Right lobe of liver (tissue), 6 donors: Measurements from ENCODE around the gene RBM10. TPM values are rescaled to one million over a fixed set of nuclear protein-coding genes. Genes with fewer than 3 reads are reported as not detected.
A peak's percentile ranks its signal among the peaks of the same experiment; 100 is the strongest.

Experiments
- ATAC-seq, 4 donors: fragments of 200-7000 bp; cut with Tn5 transposase; one replicate each; pipeline ENCODE4 v1.9.1; 2020; ENCODE audit warnings: mild to moderate bottlenecking in 4 of 4, moderate library complexity in 4 of 4
- DNase-seq, 3 donors: peaks; one replicate each; pipeline ENCODE4 v3.0.0-alpha.2; 2020
- H3K27ac ChIP-seq, 3 donors: fragments of 200-600 bp; one replicate each; pipeline ENCODE4 v1.8.0; 2022
- H3K27me3 ChIP-seq, 2 donors: fragments of 200-600 bp; one replicate each; pipeline ENCODE4 v1.8.0; 2022
- H3K36me3 ChIP-seq, 4 donors: fragments of 200-600 bp; sonication (generic) in 1 of 4; one replicate each; pipeline versions ENCODE4 v1.5.1 to v1.8.0; 2017 to 2022; ENCODE audit warnings: control low read depth in 1 of 4
- H3K4me1 ChIP-seq, 4 donors: fragments of 200-600 bp; sonication (generic) in 1 of 4; one replicate each; pipeline versions ENCODE4 v1.5.1 to v1.8.0; 2017 to 2022; ENCODE audit warnings: control low read depth in 1 of 4
- H3K4me3 ChIP-seq, 3 donors: fragments of 200-600 bp; one replicate each; pipeline ENCODE4 v1.8.0; 2022
- H3K9me3 ChIP-seq, 4 donors: fragments of 200-600 bp; sonication (generic) in 1 of 4; one replicate each; pipeline versions ENCODE4 v1.5.1 to v1.8.0; 2017 to 2022; ENCODE audit warnings: control low read depth in 1 of 4
- CTCF ChIP-seq, 4 donors: fragments of 200-600 bp in 3 of 4; fragments of 450-650 bp in 1 of 4; IDR thresholded peaks; one replicate each; pipeline versions ENCODE4 v1.5.1 to v1.8.0; 2016 to 2022; ENCODE audit warnings: antibody characterized with exemption in 4 of 4, mild to moderate bottlenecking in 2 of 4
- POLR2A ChIP-seq: fragments of 450-650 bp; IDR thresholded peaks from one replicate; pipeline ENCODE4 v1.6.1; 2017; ENCODE audit warnings: antibody characterized with exemption, mild to moderate bottlenecking
- WGBS: methylation state at CpG from one replicate; pipeline ENCODE4 v1.1.6; 2018; ENCODE audit warnings: low coverage, low lambda C conversion rate; ENCODE audit not compliant: insufficient coverage; ENCODE audit errors: missing lambda C conversion rate; 5-methylcytosine and 5-hydroxymethylcytosine counted together
- intact Hi-C, 2 donors: fragments of 100-400 bp; cut with DNase I; formaldehyde crosslinking; loops; one replicate each; pipeline versions ENCODE4 v1.11.2 to v1.14.1; 2022
- total RNA-seq, 6 experiments: library from RNA; depleted of rRNA in 2 of 6; stranded (reverse); fragments of >200 nt in 2 of 6; fragmentation: NEBNext Ultra II Directional in 3 of 6; extraction: Animal tissue kit (Norgen Biotek cat#: 25700) in 3 of 6; gene quantifications; one replicate each; pipeline versions ENCODE4 v1.1.0 to v1.2.4, GENCODE V29; 2016 to 2023
- donor health status: DM: no; HTN: yes; CAD: no.
- donor health status: DM: no; HTN: no; CAD: no.
- donor health status: DM: no; HTN: no; CAD: no.
- donor health status: DM: no; HTN: yes; CAD: no.
- donor health status: DM: no; HTN: yes; CAD: no.

RBM10 gene
- total RNA-seq, 6 experiments from 2014 or later, result 12.5 to 20.8 (median 15.2) TPM

GRCh38 chrX:47184486-47184885, 39.5 kb downstream of the RBM10 start:
- H3K36me3 ChIP-seq, result peaks cover 0 to 43% (median under 1%) of the 10 kb centered on the region in 4 donors
- TF ChIP-seq POLR2A (no peak), CTCF (IDR thresholded peaks at IDR 0.05) (no peak)
- intact Hi-C loops, result loop anchor here in 1 of 2 donors (10.0 kb wide), 1 partner anchor 200 kb away; no protein-coding TSS in a partner anchor
- H3K27ac ChIP-seq, result no peak overlapping the region
- peak in 1 of 3 donors; percentile 14 for DNase-seq
- no peak overlapping the region for H3K4me3 ChIP-seq
- no peaks in the 10 kb centered on the region for H3K4me1 ChIP-seq
- 90% methylated on average over 3 of the region's 4 CpGs for WGBS
- H3K9me3 ChIP-seq, result no peaks in the 10 kb centered on the region
- no peaks in the 10 kb centered on the region for H3K27me3 ChIP-seq
- no peak for ATAC-seq

- H3K36me3 ChIP-seq, result peaks cover 0 to 41% (median under 1%) of the 10 kb centered on the region in 4 donors
- DNase-seq, result peak in 1 of 3 donors; percentile 39
- no peaks in the 10 kb centered on the region for H3K9me3 ChIP-seq
- intact Hi-C loops, result loop anchor here in 1 of 2 donors (10.0 kb wide), 1 partner anchor 200 kb away; no protein-coding TSS in a partner anchor
- 84% methylated on average over 14 of the region's 17 CpGs for WGBS
- TF ChIP-seq CTCF (IDR thresholded peaks at IDR 0.05) (no peak), POLR2A (no peak)
- peaks cover 0 to under 1% of the 10 kb centered on the region in 2 donors for H3K27me3 ChIP-seq
- H3K4me3 ChIP-seq, result no peak overlapping the region
- H3K4me1 ChIP-seq, result no peaks in the 10 kb centered on the region
- H3K27ac ChIP-seq, result no peak overlapping the region
- no peak for ATAC-seq
These were observed 40.2 kb downstream of the RBM10 start for GRCh38 chrX:47185241-47185640.

GRCh38 chrX:47186096-47186740, 41.2 kb downstream of the RBM10 start:
- ATAC-seq (no peak), DNase-seq (peak in 1 of 3 donors; percentile 47)
- no peak overlapping the region for H3K4me3 ChIP-seq
- TF ChIP-seq POLR2A (no peak), CTCF (IDR thresholded peaks at IDR 0.05) (no peak)
- WGBS, result 89% methylated on average over 5 of the region's 27 CpGs
- H3K9me3 ChIP-seq, result no peaks in the 10 kb centered on the region
- H3K36me3 ChIP-seq, result peaks cover 0 to 34% (median under 1%) of the 10 kb centered on the region in 4 donors
- H3K27ac ChIP-seq, result no peak overlapping the region
- intact Hi-C loops, result loop anchor here in 1 of 2 donors (10.0 kb wide), 1 partner anchor 199 kb away; no protein-coding TSS in a partner anchor
- H3K27me3 ChIP-seq, result peaks cover 0 to 6% of the 10 kb centered on the region in 2 donors
- H3K4me1 ChIP-seq, result no peaks in the 10 kb centered on the region

GRCh38 chrX:47187106-47187677, 42.2 kb downstream of the RBM10 start:
- Histone ChIP-seq H3K27me3 (peaks cover 0 to 6% of the 10 kb centered on the region in 2 donors), H3K27ac (no peak overlapping the region), H3K9me3 (no peaks in the 10 kb centered on the region), H3K4me1 (no peaks in the 10 kb centered on the region), H3K4me3 (no peak overlapping the region), H3K36me3 (peaks cover 0 to 26% (median 0%) of the 10 kb centered on the region in 4 donors)
- no CpG with 5 or more reads among the region's 4 CpGs for WGBS
- DNase-seq (peak in 1 of 3 donors; percentile 50), ATAC-seq (peak in 1 of 4 donors; percentile 5)
- intact Hi-C loops, result loop anchor here in 1 of 2 donors (10.0 kb wide), 1 partner anchor 198 kb away; no protein-coding TSS in a partner anchor
- no peak for TF ChIP-seq POLR2A
- no peak for TF ChIP-seq CTCF (IDR thresholded peaks at IDR 0.05)
